Thoracic aorta (tissue), 2 donors: ENCODE data around the gene ADAMTSL2. TPM values are rescaled to one million over a fixed set of nuclear protein-coding genes. Genes with fewer than 3 reads are reported as not detected.

Source experiments
- ATAC-seq: fragments of 150-250 bp; one replicate; pipeline ENCODE4 v1.8.0; 2017; ENCODE audit warnings: low read depth; ENCODE audit not compliant: insufficient number of reproducible peaks, low FRiP score
- DNase-seq: peaks from one replicate; pipeline ENCODE4 v3.0.0-alpha.2; 2020; ENCODE audit warnings: low spot score
- H3K27ac ChIP-seq, 2 donors: fragments of 200-600 bp; sonication (generic); 1 replicate in 1 of 2; 2 replicates in 1 of 2; pipeline ENCODE4 v1.5.1; 2016; ENCODE audit warnings: mild to moderate bottlenecking in 2 of 2, moderate library complexity in 2 of 2
- H3K27me3 ChIP-seq: fragments of 200-600 bp; sonication (generic); replicated peaks from 2 replicates; pipeline ENCODE4 v1.6.0; 2016; ENCODE audit warnings: mild to moderate bottlenecking; ENCODE audit not compliant: insufficient read depth
- H3K36me3 ChIP-seq: fragments of 200-600 bp; sonication (generic); one replicate; pipeline ENCODE4 v1.5.1; 2016
- H3K4me1 ChIP-seq, 2 donors: fragments of 200-600 bp; sonication (generic); 1 replicate in 1 of 2; 2 replicates in 1 of 2; pipeline versions ENCODE4 v1.5.1 to v1.6.0; 2016; ENCODE audit warnings: low read depth in 2 of 2, mild to moderate bottlenecking in 1 of 2; ENCODE audit not compliant: control insufficient read depth in 1 of 2
- H3K4me3 ChIP-seq: fragments of 200-600 bp; sonication (generic); 2 replicates; pipeline ENCODE4 v1.5.1; 2016; ENCODE audit warnings: mild to moderate bottlenecking
- H3K9me3 ChIP-seq: fragments of 200-600 bp; sonication (generic); 2 replicates; pipeline ENCODE4 v1.5.1; 2016
- CTCF ChIP-seq: fragments of 200-600 bp; sonication (generic); IDR thresholded peaks from one replicate; pipeline ENCODE4 v1.5.1; 2019; ENCODE audit warnings: antibody characterized with exemption
- total RNA-seq, 2 donors: library from RNA; depleted of rRNA; stranded (reverse); fragments of >200 nt; gene quantifications; one replicate each; pipeline versions ENCODE4 v1.1.0 to v1.2.3, GENCODE V29; 2016

The ADAMTSL2 gene
- total RNA-seq, 2 donors from 2014 or later, result 2.8 to 5.5 TPM

GRCh38 chr9:133545494-133546286 lies 11.2 kb downstream of the ADAMTSL2 start:
- Histone ChIP-seq H3K27ac (no peak overlapping the region), H3K4me3 (no peak overlapping the region), H3K4me1 (no peaks in the 10 kb centered on the region), H3K9me3 (no peaks in the 10 kb centered on the region), H3K36me3 (no peaks in the 10 kb centered on the region), H3K27me3 (no peaks in the 10 kb centered on the region)
- TF ChIP-seq CTCF, result no peak
- ATAC-seq (no peak), DNase-seq (no peak)

- no peak for TF ChIP-seq CTCF
- H3K36me3 ChIP-seq, result no peaks in the 10 kb centered on the region
- no peak overlapping the region for H3K4me3 ChIP-seq
- H3K27ac ChIP-seq, result no peak overlapping the region
- H3K27me3 ChIP-seq, result no peaks in the 10 kb centered on the region
- no peak for ATAC-seq
- no peak for DNase-seq
- H3K9me3 ChIP-seq, result no peaks in the 10 kb centered on the region
- H3K4me1 ChIP-seq, result no peaks in the 10 kb centered on the region
Observed at GRCh38 chr9:133546287-133546680, 11.8 kb downstream of the ADAMTSL2 start.

GRCh38 chr9:133547116-133547515 lies 12.6 kb downstream of the ADAMTSL2 start:
- Histone ChIP-seq H3K27ac (no peak overlapping the region), H3K4me3 (no peak overlapping the region), H3K4me1 (no peaks in the 10 kb centered on the region), H3K9me3 (no peaks in the 10 kb centered on the region), H3K36me3 (no peaks in the 10 kb centered on the region), H3K27me3 (no peaks in the 10 kb centered on the region)
- no peak for ATAC-seq
- no peak for DNase-seq
- no peak for TF ChIP-seq CTCF

- Histone ChIP-seq H3K36me3 (no peaks in the 10 kb centered on the region), H3K27me3 (no peaks in the 10 kb centered on the region), H3K27ac (no peak overlapping the region), H3K4me1 (no peaks in the 10 kb centered on the region), H3K9me3 (no peaks in the 10 kb centered on the region), H3K4me3 (no peak overlapping the region)
- ATAC-seq (no peak), DNase-seq (no peak)
- no peak for TF ChIP-seq CTCF
Observed at GRCh38 chr9:133551446-133551845, 16.9 kb downstream of the ADAMTSL2 start.

GRCh38 chr9:133552236-133552635 lies 17.7 kb downstream of the ADAMTSL2 start:
- H3K36me3 ChIP-seq, result no peaks in the 10 kb centered on the region
- H3K9me3 ChIP-seq, result no peaks in the 10 kb centered on the region
- H3K27me3 ChIP-seq, result no peaks in the 10 kb centered on the region
- TF ChIP-seq CTCF, result no peak
- H3K4me1 ChIP-seq, result no peaks in the 10 kb centered on the region
- no peak overlapping the region for H3K4me3 ChIP-seq
- no peak for ATAC-seq
- H3K27ac ChIP-seq, result no peak overlapping the region
- DNase-seq, result no peak
